WTC11 (cell line): ENCODE data around the gene TGFBI. TPM values are rescaled to one million over a fixed set of nuclear protein-coding genes. Genes with fewer than 3 reads are reported as not detected.
A peak's percentile ranks its signal among the peaks of the same experiment; 100 is the strongest.

Experiments
- ATAC-seq: fragments of 200-7000 bp; cut with Tn5 transposase; 2 replicates; pipeline ENCODE4 v1.10.0; 2021; ENCODE audit warnings: mild to moderate bottlenecking, moderate library complexity
- CTCF ChIA-PET: fragments of 300-600 bp; sonication (Branson Sonifier 250); formaldehyde crosslinking; loops from one replicate; lab custom pipeline; 2021; ENCODE audit warnings: antibody characterized with exemption; lab: Charles Lee
- POLR2A ChIA-PET: fragments of 350-600 bp; sonication (Branson Sonifier 250); formaldehyde crosslinking; loops from one replicate; lab custom pipeline; 2021; ENCODE audit warnings: antibody characterized with exemption; lab: Charles Lee
- DNase-seq: peaks from one replicate; pipeline ENCODE4 v3.0.0; 2021; ENCODE audit warnings: low spot score
- H3K27ac Mint-ChIP-seq: 2 replicates; pipeline ENCODE4 v1.8.0; 2021; ENCODE audit warnings: mixed read lengths
- H3K27me3 Mint-ChIP-seq: 2 replicates; pipeline ENCODE4 v1.8.0; 2021; ENCODE audit warnings: low read depth, mild to moderate bottlenecking, moderate library complexity, mixed read lengths
- H3K36me3 Mint-ChIP-seq: 2 replicates; pipeline ENCODE4 v1.8.0; 2021; ENCODE audit warnings: mixed read lengths
- H3K4me1 Mint-ChIP-seq: 2 replicates; pipeline ENCODE4 v1.8.0; 2022; ENCODE audit warnings: mixed read lengths
- H3K4me3 Mint-ChIP-seq: 2 replicates; pipeline ENCODE4 v1.8.0; 2021; ENCODE audit warnings: mild to moderate bottlenecking, moderate library complexity, mixed read lengths
- H3K9me3 Mint-ChIP-seq: 2 replicates; pipeline ENCODE4 v1.8.0; 2021; ENCODE audit warnings: mixed read lengths
- CBFB ChIP-seq: sonication (generic); formaldehyde crosslinking; IDR thresholded peaks from 2 replicates; pipeline ENCODE4 v1.8.1; 2022; ENCODE audit warnings: mild to moderate bottlenecking, low read depth, missing genetic modification reagents
- NR3C1 ChIP-seq: sonication (generic); formaldehyde crosslinking; conservative IDR thresholded peaks from 2 replicates; pipeline ENCODE4 v1.8.1; 2023; ENCODE audit warnings: low read depth, mild to moderate bottlenecking, missing genetic modification reagents
- RELA ChIP-seq: sonication (generic); formaldehyde crosslinking; IDR thresholded peaks from 2 replicates; pipeline ENCODE4 v1.8.1; 2022; ENCODE audit warnings: missing genetic modification reagents, mild to moderate bottlenecking, borderline replicate concordance
- RORB ChIP-seq: fragments of 250-450 bp; sonication (Bioruptor Pico); IDR thresholded peaks from 2 replicates; pipeline ENCODE4 v1.9.0; 2021; ENCODE audit warnings: mild to moderate bottlenecking
- SMAD3 ChIP-seq: sonication (generic); formaldehyde crosslinking; IDR thresholded peaks from 2 replicates; pipeline ENCODE4 v1.8.0; 2022; ENCODE audit warnings: missing genetic modification reagents, mild to moderate bottlenecking, borderline replicate concordance
- TEAD4 ChIP-seq: sonication (generic); formaldehyde crosslinking; IDR thresholded peaks from 2 replicates; pipeline ENCODE4 v1.8.0; 2022; ENCODE audit warnings: mild to moderate bottlenecking, missing genetic modification reagents
- ZBTB21 ChIP-seq: sonication (generic); formaldehyde crosslinking; IDR thresholded peaks from 2 replicates; pipeline ENCODE4 v1.8.1; 2023; ENCODE audit warnings: mild to moderate bottlenecking, missing genetic modification reagents, borderline replicate concordance
- ZNF138 ChIP-seq: sonication (generic); formaldehyde crosslinking; conservative IDR thresholded peaks from 2 replicates; pipeline ENCODE4 v1.8.1; 2022; ENCODE audit warnings: mild to moderate bottlenecking, moderate library complexity, missing genetic modification reagents
- ZNF416 ChIP-seq: fragments of 250-450 bp; sonication (Bioruptor Pico); IDR thresholded peaks from 2 replicates; pipeline ENCODE4 v1.9.0; 2021; ENCODE audit warnings: mild to moderate bottlenecking, inconsistent platforms
- ZNF423 ChIP-seq: fragments of 250-450 bp; sonication (Bioruptor Pico); IDR thresholded peaks from 2 replicates; pipeline ENCODE4 v2.1.2; 2022; ENCODE audit warnings: mild to moderate bottlenecking, moderate library complexity
- total RNA-seq: library from RNA; stranded (reverse); gene quantifications from 3 replicates; pipeline ENCODE4 v1.2.3, GENCODE V29; 2021
- TF ChIP-seq, protein P1 (sequence below): sonication (generic); formaldehyde crosslinking; IDR thresholded peaks from 2 replicates; pipeline ENCODE4 v1.8.1; 2023; ENCODE audit warnings: mild to moderate bottlenecking, moderate library complexity, missing genetic modification reagents
- TF ChIP-seq, protein P2 (sequence below): sonication (generic); formaldehyde crosslinking; IDR thresholded peaks from 2 replicates; pipeline ENCODE4 v1.8.0; 2023; ENCODE audit warnings: missing genetic modification reagents
- TF ChIP-seq, protein P3 (sequence below): sonication (generic); formaldehyde crosslinking; IDR thresholded peaks from 2 replicates; pipeline ENCODE4 v1.8.0; 2022; ENCODE audit warnings: mild to moderate bottlenecking, missing genetic modification reagents
- TF ChIP-seq, protein P4 (sequence below): fragments of 250-450 bp; sonication (Bioruptor Pico); IDR thresholded peaks from 2 replicates; pipeline ENCODE4 v1.9.0; 2021; ENCODE audit warnings: mild to moderate bottlenecking, borderline replicate concordance
- TF ChIP-seq, protein P5 (sequence below): fragments of 250-450 bp; sonication (Bioruptor Pico); IDR thresholded peaks from 2 replicates; pipeline ENCODE4 v1.9.0; 2021; ENCODE audit warnings: moderate library complexity, mild to moderate bottlenecking, inconsistent platforms, borderline replicate concordance
- TF ChIP-seq, protein P6 (sequence below): sonication (generic); formaldehyde crosslinking; IDR thresholded peaks from 2 replicates; pipeline ENCODE4 v1.8.0; 2023; ENCODE audit warnings: missing genetic modification reagents, mild to moderate bottlenecking, borderline replicate concordance

Gene TGFBI
- total RNA-seq, 1 experiment from 2014 or later, result 7.2 TPM

DNA sequence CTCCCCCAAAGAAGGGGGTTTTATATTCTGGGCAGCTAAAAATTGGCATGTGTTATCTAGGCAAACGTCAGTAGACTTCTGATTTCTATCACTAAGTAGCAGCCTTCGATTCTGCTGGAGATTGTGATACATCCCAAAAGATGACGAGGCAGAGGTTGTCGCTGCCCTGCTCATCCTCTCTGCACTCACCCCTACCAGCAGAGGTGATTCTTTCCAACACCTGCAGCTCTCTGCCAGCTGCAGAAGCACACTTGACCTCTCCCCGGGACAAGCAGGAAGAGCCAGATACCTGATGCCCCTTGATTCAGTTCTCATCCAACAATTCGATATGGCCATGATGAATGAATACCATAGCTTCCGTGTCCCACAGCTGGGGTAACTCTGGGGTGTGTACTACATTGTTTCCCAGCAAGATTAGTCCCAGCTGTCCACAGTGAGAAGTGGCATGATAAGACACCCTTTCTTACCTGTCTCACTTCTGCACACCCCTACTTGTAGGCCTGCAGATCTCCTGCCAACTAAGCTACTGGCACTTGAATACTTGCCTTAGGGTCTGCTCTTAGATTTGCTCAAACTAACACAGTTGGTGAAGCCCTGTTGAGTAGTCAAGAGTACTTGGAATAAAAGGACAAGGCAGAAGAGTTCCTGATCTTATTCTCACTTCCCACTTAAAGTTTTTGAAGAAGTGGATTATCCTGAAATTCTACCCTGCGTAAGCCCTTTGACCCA lies 66.3 kb downstream of the TGFBI start:
- ChIA-PET POLR2A (no interaction called here), CTCF (no interaction called here)
- Mint-ChIP-seq H3K36me3 (no peaks in the 10 kb centered on the region), H3K9me3 (no peaks in the 10 kb centered on the region), H3K4me3 (no peak overlapping the region), H3K27ac (no peak overlapping the region), H3K4me1 (peaks cover 13% of the 10 kb centered on the region), H3K27me3 (peaks cover 2% of the 10 kb centered on the region; the same call in 1 of the 2 replicates)
- DNase-seq, result no peak
- no peak for ATAC-seq
- TF ChIP-seq CBFB (CRISPR knock-in tag) (no peak), ZNF138 (CRISPR knock-in tag) (no peak), RORB (CRISPR knock-in tag) (no peak), RELA (CRISPR knock-in tag) (no peak), SMAD3 (no peak), TEAD4 (CRISPR knock-in tag) (no peak), ZBTB21 (CRISPR knock-in tag) (no peak)
- TF ChIP-seq, protein P1, sequence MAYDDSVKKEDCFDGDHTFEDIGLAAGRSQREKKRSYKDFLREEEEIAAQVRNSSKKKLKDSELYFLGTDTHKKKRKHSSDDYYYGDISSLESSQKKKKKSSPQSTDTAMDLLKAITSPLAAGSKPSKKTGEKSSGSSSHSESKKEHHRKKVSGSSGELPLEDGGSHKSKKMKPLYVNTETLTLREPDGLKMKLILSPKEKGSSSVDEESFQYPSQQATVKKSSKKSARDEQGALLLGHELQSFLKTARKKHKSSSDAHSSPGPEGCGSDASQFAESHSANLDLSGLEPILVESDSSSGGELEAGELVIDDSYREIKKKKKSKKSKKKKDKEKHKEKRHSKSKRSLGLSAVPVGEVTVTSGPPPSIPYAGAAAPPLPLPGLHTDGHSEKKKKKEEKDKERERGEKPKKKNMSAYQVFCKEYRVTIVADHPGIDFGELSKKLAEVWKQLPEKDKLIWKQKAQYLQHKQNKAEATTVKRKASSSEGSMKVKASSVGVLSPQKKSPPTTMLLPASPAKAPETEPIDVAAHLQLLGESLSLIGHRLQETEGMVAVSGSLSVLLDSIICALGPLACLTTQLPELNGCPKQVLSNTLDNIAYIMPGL (CRISPR knock-in tag), result no peak
- TF ChIP-seq, protein P2, sequence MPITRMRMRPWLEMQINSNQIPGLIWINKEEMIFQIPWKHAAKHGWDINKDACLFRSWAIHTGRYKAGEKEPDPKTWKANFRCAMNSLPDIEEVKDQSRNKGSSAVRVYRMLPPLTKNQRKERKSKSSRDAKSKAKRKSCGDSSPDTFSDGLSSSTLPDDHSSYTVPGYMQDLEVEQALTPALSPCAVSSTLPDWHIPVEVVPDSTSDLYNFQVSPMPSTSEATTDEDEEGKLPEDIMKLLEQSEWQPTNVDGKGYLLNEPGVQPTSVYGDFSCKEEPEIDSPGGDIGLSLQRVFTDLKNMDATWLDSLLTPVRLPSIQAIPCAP (CRISPR knock-in tag), result no peak
- TF ChIP-seq, protein P3, sequence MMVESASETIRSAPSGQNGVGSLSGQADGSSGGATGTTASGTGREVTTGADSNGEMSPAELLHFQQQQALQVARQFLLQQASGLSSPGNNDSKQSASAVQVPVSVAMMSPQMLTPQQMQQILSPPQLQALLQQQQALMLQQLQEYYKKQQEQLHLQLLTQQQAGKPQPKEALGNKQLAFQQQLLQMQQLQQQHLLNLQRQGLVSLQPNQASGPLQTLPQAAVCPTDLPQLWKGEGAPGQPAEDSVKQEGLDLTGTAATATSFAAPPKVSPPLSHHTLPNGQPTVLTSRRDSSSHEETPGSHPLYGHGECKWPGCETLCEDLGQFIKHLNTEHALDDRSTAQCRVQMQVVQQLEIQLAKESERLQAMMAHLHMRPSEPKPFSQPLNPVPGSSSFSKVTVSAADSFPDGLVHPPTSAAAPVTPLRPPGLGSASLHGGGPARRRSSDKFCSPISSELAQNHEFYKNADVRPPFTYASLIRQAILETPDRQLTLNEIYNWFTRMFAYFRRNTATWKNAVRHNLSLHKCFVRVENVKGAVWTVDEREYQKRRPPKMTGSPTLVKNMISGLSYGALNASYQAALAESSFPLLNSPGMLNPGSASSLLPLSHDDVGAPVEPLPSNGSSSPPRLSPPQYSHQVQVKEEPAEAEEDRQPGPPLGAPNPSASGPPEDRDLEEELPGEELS, result no peak

DNA sequence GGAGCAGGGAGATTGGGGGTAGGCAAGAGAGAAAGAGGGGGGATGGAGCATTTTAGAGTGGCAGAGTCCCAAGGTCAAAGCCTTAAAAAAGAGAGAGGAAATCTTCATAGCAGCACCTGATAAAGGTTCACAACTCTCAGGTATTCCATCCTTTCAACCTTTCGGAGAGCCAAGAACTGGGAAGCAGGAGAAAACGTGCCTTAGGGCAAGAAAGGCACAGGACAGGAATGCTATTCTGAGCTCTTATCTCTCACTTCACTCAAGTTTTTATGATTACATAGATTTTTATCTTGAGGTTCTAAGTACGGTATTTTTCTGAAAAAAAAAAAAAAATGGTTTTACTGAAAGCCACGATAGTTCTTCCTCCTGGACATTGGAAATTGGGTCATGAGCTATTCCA lies 69.4 kb downstream of the TGFBI start:
- Mint-ChIP-seq H3K27ac (no peak overlapping the region), H3K4me1 (peaks cover 13% of the 10 kb centered on the region), H3K4me3 (no peak overlapping the region), H3K9me3 (no peaks in the 10 kb centered on the region), H3K36me3 (no peaks in the 10 kb centered on the region), H3K27me3 (0 out of 2 replicates have a peak, but pooled peaks cover 2% of the 10 kb centered on the region)
- DNase-seq (no peak), ATAC-seq (peak; percentile 22; the same call in 1 of the 2 replicates)
- CTCF ChIA-PET, result interaction anchor here (1.2 kb wide), 1 partner anchor 16 kb away, joined by 3 read pairs; no protein-coding TSS in a partner anchor
- POLR2A ChIA-PET, result no interaction called here
- TF ChIP-seq, protein P4, sequence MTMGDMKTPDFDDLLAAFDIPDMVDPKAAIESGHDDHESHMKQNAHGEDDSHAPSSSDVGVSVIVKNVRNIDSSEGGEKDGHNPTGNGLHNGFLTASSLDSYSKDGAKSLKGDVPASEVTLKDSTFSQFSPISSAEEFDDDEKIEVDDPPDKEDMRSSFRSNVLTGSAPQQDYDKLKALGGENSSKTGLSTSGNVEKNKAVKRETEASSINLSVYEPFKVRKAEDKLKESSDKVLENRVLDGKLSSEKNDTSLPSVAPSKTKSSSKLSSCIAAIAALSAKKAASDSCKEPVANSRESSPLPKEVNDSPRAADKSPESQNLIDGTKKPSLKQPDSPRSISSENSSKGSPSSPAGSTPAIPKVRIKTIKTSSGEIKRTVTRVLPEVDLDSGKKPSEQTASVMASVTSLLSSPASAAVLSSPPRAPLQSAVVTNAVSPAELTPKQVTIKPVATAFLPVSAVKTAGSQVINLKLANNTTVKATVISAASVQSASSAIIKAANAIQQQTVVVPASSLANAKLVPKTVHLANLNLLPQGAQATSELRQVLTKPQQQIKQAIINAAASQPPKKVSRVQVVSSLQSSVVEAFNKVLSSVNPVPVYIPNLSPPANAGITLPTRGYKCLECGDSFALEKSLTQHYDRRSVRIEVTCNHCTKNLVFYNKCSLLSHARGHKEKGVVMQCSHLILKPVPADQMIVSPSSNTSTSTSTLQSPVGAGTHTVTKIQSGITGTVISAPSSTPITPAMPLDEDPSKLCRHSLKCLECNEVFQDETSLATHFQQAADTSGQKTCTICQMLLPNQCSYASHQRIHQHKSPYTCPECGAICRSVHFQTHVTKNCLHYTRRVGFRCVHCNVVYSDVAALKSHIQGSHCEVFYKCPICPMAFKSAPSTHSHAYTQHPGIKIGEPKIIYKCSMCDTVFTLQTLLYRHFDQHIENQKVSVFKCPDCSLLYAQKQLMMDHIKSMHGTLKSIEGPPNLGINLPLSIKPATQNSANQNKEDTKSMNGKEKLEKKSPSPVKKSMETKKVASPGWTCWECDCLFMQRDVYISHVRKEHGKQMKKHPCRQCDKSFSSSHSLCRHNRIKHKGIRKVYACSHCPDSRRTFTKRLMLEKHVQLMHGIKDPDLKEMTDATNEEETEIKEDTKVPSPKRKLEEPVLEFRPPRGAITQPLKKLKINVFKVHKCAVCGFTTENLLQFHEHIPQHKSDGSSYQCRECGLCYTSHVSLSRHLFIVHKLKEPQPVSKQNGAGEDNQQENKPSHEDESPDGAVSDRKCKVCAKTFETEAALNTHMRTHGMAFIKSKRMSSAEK (CRISPR knock-in tag), result no peak

DNA sequence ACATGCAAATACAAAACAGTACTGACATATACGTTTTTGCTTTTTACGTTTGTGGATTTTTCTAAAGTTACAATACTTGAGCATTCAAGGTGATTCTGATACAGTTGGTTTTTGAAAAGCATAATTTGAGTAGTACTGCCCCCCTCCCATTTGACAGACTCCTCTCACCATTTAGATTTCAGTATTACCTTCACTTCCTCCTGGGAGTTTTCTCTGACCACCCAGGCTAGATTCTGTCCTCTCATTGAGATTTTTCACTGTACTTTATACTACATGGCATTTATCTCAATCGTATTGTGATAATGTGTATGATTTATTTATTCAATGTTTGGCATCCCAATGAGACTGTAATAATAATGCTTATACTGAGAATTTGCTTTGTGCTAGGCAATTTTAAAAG lies 71.1 kb downstream of the TGFBI start:
- ChIA-PET CTCF (interaction anchor here (1.9 kb wide), 1 partner anchor 42 kb away, joined by 5 read pairs; no protein-coding TSS in a partner anchor), POLR2A (no interaction called here)
- Mint-ChIP-seq H3K9me3 (no peaks in the 10 kb centered on the region), H3K36me3 (no peaks in the 10 kb centered on the region), H3K4me3 (no peak overlapping the region), H3K27me3 (peaks cover 2% of the 10 kb centered on the region; the same call in 1 of the 2 replicates), H3K27ac (no peak overlapping the region), H3K4me1 (peaks cover 21% of the 10 kb centered on the region)
- DNase-seq (no peak), ATAC-seq (no peak)
- TF ChIP-seq ZNF423, result no peak
- no peak for TF ChIP-seq NR3C1 (CRISPR knock-in tag)
- TF ChIP-seq ZNF416 (CRISPR knock-in tag), result no peak
- TF ChIP-seq, protein P5, sequence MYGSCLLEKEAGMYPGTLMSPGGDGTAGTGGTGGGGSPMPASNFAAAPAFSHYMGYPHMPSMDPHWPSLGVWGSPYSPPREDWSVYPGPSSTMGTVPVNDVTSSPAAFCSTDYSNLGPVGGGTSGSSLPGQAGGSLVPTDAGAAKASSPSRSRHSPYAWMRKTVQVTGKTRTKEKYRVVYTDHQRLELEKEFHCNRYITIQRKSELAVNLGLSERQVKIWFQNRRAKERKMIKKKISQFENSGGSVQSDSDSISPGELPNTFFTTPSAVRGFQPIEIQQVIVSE, result no peak
- TF ChIP-seq, protein P6, sequence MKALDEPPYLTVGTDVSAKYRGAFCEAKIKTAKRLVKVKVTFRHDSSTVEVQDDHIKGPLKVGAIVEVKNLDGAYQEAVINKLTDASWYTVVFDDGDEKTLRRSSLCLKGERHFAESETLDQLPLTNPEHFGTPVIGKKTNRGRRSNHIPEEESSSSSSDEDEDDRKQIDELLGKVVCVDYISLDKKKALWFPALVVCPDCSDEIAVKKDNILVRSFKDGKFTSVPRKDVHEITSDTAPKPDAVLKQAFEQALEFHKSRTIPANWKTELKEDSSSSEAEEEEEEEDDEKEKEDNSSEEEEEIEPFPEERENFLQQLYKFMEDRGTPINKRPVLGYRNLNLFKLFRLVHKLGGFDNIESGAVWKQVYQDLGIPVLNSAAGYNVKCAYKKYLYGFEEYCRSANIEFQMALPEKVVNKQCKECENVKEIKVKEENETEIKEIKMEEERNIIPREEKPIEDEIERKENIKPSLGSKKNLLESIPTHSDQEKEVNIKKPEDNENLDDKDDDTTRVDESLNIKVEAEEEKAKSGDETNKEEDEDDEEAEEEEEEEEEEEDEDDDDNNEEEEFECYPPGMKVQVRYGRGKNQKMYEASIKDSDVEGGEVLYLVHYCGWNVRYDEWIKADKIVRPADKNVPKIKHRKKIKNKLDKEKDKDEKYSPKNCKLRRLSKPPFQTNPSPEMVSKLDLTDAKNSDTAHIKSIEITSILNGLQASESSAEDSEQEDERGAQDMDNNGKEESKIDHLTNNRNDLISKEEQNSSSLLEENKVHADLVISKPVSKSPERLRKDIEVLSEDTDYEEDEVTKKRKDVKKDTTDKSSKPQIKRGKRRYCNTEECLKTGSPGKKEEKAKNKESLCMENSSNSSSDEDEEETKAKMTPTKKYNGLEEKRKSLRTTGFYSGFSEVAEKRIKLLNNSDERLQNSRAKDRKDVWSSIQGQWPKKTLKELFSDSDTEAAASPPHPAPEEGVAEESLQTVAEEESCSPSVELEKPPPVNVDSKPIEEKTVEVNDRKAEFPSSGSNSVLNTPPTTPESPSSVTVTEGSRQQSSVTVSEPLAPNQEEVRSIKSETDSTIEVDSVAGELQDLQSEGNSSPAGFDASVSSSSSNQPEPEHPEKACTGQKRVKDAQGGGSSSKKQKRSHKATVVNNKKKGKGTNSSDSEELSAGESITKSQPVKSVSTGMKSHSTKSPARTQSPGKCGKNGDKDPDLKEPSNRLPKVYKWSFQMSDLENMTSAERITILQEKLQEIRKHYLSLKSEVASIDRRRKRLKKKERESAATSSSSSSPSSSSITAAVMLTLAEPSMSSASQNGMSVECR (CRISPR knock-in tag), result no peak
- no peak for TF ChIP-seq TEAD4 (CRISPR knock-in tag)
